ENCODE results near the gene MLNR. TPM values are rescaled to one million over a fixed set of nuclear protein-coding genes. Genes with fewer than 3 reads are reported as not detected.
A peak's percentile ranks its signal among the peaks of the same experiment; 100 is the strongest.

Gene MLNR
- total and polyA plus RNA-seq, 4 donors = 0.09 TPM; not detected in 3

- no peak overlapping the region for H3K9ac ChIP-seq (ENCODE audit: low read depth in 1 of 2, low read length in 2 of 2)
These were observed 5.2 kb upstream of the MLNR start for GRCh38 chr13:49214917-49215376.

More at GRCh38 chr13:49214917-49215376, 5.2 kb upstream of the MLNR start:
- Histone ChIP-seq H3K4me1 (ENCODE audit: control insufficient read depth in 4 of 4, insufficient read depth in 4 of 4, low read length in 3 of 4) (peaks cover 2 to 18% (median 15%) of the 10 kb centered on the region in 4 donors), H3K27me3 (ENCODE audit: control insufficient read depth in 4 of 4, insufficient read depth in 4 of 4, low read length in 3 of 4) (peaks cover 0 to 3% (median 0%) of the 10 kb centered on the region in 4 donors), H3K9me3 (ENCODE audit: control insufficient read depth in 4 of 4, low read length in 3 of 4) (no peaks in the 10 kb centered on the region), H3K27ac (ENCODE audit: low read depth in 1 of 2, low read length in 2 of 2) (peak overlapping the region in 1 of 2 donors; percentile 43), H3K4me3 (ENCODE audit: low read depth in 1 of 3, low read length in 3 of 3) (no peak overlapping the region), H3K36me3 (ENCODE audit: control insufficient read depth in 4 of 4, insufficient read depth in 3 of 4, low read depth in 1 of 4, low read length in 3 of 4) (peaks cover 0 to 3% (median 1%) of the 10 kb centered on the region in 4 donors)
- DNase-seq (ENCODE audit: low spot score) = no peak
- TF ChIP-seq ATF3 (IDR thresholded peaks at IDR 0.05) (no peak), CTCF (IDR thresholded peaks at IDR 0.05; ENCODE audit: low read depth, low read length, missing input control) (peak; percentile 26), FOXA1 (IDR thresholded peaks at IDR 0.05) (no peak), JUND (IDR thresholded peaks at IDR 0.05) (peak in 1 of 2 donors; percentile 19), RXRA (IDR thresholded peaks at IDR 0.05) (peak; percentile 59 to 70), YY1 (IDR thresholded peaks at IDR 0.05) (peak; percentile 55), MAX (IDR thresholded peaks at IDR 0.05) (peak; percentile 34), REST (IDR thresholded peaks at IDR 0.05) (no peak), EGR1 (IDR thresholded peaks at IDR 0.05; ENCODE audit: low read depth in 2 of 2) (peak in 1 of 2 donors; percentile 33), TAF1 (conservative IDR thresholded peaks at IDR 0.05) (no peak), RAD21 (IDR thresholded peaks at IDR 0.05) (peak; percentile 13 to 55), SP1 (IDR thresholded peaks at IDR 0.05) (peak; percentile 47), HNF4G (IDR thresholded peaks at IDR 0.05) (no peak), HNF4A (conservative IDR thresholded peaks at IDR 0.05) (peak; percentile 38 to 43), ZBTB33 (IDR thresholded peaks at IDR 0.05) (no peak), NR2F2 (IDR thresholded peaks at IDR 0.05) (peak; percentile 31), GABPA (IDR thresholded peaks at IDR 0.05 in 1 of 2, conservative IDR thresholded peaks at IDR 0.05 in 1 of 2) (peak; percentile 53 to 70), FOXA2 (IDR thresholded peaks at IDR 0.05) (no peak)
- WGBS = 37% methylated on average over 6 of the region's 6 CpGs

Data from liver (tissue), 9 donors.